HG02973 (cell line): ENCODE measurements around the gene CFAP77.
"Not testable (repeated sequence)": the region's sequence is repeated elsewhere in the genome, so short reads cannot be mapped to it uniquely, and the experiment has no call there.

ENCODE experiments used
- ATAC-seq: cut with Tn5 transposase; IDR thresholded peaks from one replicate; pipeline ENCODE4 v1.9.1; 2021; ENCODE audit warnings: moderate library complexity; ENCODE audit not compliant: unreplicated experiment

CFAP77 gene

GRCh38 chr9:132545578-132545977 lies 135.6 kb downstream of the CFAP77 start:
- no peak for ATAC-seq

GRCh38 chr9:132546148-132547051 lies 136.4 kb downstream of the CFAP77 start:
- no peak for ATAC-seq

GRCh38 chr9:132547052-132547431 lies 137.0 kb downstream of the CFAP77 start:
- no peak for ATAC-seq

DNA sequence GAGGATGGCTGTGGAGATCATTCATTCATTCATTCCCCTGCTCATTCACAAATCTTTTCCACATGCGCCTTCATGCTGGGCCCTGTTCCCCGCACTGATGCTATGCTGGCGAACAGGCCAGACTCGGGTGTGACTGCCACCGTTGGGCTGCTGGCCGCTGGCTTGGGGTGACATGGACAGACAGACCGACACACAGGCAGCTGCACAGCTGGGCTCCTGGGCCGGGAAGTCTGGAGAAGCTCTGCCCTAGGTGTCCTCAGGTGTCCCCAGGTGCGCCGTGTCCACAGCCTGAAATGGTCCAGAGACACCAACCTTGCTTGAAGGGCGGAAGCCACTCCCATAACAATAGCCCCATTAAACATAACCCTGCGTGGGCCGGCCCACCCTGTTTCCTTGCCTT lies 137.4 kb downstream of the CFAP77 start:
- ATAC-seq = no peak

- no peak for ATAC-seq
Observed at GRCh38 chr9:132547976-132548730, 138.1 kb downstream of the CFAP77 start.

GRCh38 chr9:132548751-132549640 lies 139.0 kb downstream of the CFAP77 start:
- ATAC-seq = no peak

GRCh38 chr9:132551556-132551955 lies 141.5 kb downstream of the CFAP77 start:
- no peak for ATAC-seq

- ATAC-seq = no peak
Observed at GRCh38 chr9:132552041-132552440, 142.0 kb downstream of the CFAP77 start.

GRCh38 chr9:132554755-132555154 lies 144.7 kb downstream of the CFAP77 start:
- no peak for ATAC-seq

DNA sequence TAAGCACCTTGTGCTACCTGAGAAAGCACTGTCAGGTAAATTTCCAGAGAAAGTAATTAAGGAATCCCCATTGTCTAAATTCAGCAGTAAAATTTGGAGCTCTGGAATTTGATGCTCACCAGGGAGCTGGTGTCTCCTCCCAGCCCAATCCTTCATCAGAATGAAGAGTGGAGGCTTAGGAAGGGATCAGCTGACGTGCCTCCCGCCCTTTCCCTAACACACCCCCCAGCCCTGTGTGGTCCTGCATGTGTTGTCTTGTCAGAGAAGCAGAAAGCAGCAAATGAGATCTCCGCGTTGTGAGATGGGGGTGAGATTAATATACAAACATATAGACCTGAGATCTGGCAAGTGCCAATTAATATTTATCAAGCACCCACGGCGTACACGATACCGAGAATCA lies 145.5 kb downstream of the CFAP77 start:
- no peak for ATAC-seq

GRCh38 chr9:132556235-132556634 lies 146.2 kb downstream of the CFAP77 start:
- ATAC-seq = no peak

DNA sequence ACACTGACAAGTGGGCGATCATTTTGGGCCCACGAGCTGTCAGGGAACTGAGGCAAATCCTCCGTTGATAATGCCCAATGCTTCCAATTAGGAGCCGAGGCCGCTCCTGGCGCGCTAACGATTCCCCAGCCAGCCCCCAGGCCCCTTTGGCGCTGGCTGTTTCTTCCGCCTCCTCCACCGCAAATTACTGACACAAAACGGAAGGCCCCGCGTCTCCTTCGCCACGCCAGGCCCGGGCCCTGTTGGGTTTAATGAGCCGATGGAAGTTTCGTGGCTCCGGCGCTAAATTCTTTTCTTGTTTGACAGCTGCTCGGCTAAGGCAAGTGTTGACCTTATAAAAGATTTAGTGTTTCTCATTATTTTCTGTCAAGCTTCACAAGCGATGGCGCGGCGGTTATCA lies 146.7 kb downstream of the CFAP77 start:
- ATAC-seq = no peak

DNA sequence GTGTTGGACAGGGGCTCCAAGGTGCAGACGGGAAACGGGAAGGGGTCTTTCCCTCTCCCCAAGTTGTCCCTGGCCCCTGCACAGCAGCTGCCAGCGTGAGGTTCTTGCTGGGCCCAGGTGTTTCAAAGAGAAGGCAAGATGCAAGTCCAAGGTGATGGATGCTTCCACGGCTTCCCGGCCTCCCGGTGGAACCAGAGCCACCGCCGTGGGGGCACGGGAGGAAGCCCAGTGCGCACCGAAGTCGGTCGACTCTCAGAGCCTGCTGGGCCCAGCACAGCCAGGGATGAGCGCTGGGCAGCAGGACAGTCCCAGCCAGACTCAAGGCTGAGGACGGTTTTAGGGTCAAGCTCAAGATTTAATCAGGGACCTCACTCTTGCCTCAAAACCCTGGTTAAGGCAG lies 147.1 kb downstream of the CFAP77 start:
- ATAC-seq = no peak

GRCh38 chr9:132559711-132560110 lies 149.7 kb downstream of the CFAP77 start:
- ATAC-seq = no peak

DNA sequence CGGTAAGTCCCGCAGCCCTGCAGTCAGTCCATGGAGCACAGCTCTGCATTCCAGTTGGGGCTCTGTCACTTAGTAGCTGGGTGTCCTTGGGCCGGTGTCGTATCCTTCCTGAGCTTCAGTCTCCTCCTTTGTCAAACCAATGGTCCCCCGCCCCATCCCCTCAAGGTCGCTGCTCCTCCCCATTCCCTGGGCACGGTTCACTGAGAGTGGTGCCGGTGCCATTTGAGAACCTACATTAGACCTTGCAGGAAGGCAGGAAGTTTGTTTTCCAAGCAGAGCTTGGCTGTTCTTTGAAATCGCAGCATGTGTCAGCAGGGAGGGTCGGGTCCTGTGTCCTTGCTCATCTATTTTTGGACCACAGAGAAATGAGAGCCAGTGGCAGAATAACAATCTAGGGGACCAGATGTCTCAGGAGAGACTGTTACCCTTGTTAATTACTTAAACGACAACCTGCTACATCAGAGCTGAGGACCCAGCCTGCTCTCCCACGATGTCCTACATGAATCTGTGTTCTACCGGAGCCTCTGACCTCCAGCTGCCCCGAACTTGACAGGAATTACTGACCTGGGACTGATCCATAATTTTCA lies 150.7 kb downstream of the CFAP77 start:
- no peak for ATAC-seq

- ATAC-seq = no peak
Observed at GRCh38 chr9:132562306-132562573, 152.2 kb downstream of the CFAP77 start.

- ATAC-seq = no peak
Observed at GRCh38 chr9:132564526-132564925, 154.5 kb downstream of the CFAP77 start.

GRCh38 chr9:132568787-132569186 lies 158.8 kb downstream of the CFAP77 start:
- not testable (repeated sequence) for ATAC-seq

- no peak for ATAC-seq
Observed at GRCh38 chr9:132571806-132572600, 162.0 kb downstream of the CFAP77 start.

DNA sequence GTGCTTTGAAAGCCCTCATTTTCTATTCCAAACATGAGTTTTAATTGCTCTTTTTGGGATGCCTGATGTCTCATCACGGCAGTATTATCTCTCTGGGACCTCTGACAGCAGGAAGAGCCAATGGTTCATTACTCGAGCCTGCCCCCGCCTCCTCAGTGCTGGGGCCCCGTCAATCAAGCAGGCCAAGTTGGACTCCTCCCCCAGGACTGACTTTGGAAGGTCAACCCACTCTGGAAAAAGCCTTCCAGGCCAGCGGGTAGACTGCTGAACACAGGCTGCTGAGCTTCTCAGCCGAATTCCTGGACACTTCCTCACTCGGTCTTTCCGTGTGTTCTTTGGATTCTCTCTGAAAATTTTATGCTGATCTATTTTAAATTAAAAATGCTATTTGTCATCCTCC lies 162.9 kb downstream of the CFAP77 start:
- ATAC-seq = no peak
